ENCODE measurements around the gene TRAF6. TPM values are rescaled to one million over a fixed set of nuclear protein-coding genes. Genes with fewer than 3 reads are reported as not detected.

The TRAF6 gene
- polyA plus RNA-seq, 1 of the 3 experiments (the other 2 are of a cell fraction): 4.3 TPM

GRCh38 chr11:36451681-36452080 is 58.4 kb downstream of the TRAF6 start:
- no peak overlapping the region for H3K27ac ChIP-seq (ENCODE audit: low read depth in 2 of 2, low read length in 1 of 2)
- H3K4me1 ChIP-seq (ENCODE audit: control insufficient read depth in 1 of 2, insufficient read depth in 2 of 2, low read depth in 1 of 2, low read length in 1 of 2): peaks cover 7 to 38% of the 10 kb centered on the region in 2 experiments
- H3K4me2 ChIP-seq: no peak overlapping the region
- no peaks in the 10 kb centered on the region for H3K36me3 ChIP-seq (replicated peaks in 1 of 2; ENCODE audit: control insufficient read depth in 1 of 2, insufficient read depth in 2 of 2, low read length in 1 of 2)
- no peak overlapping the region for H3K4me3 ChIP-seq (ENCODE audit: low read depth in 2 of 2, low read length in 1 of 2)
- H2AFZ ChIP-seq (ENCODE audit: low read depth): no peak overlapping the region
- TF ChIP-seq JUND (IDR thresholded peaks at IDR 0.05) (no peak), SIN3A (IDR thresholded peaks at IDR 0.05; ENCODE audit: borderline replicate concordance, low read depth, low read length) (no peak), TEAD4 (IDR thresholded peaks at IDR 0.05; ENCODE audit: borderline replicate concordance, insufficient read depth) (no peak), GATA2 (CRISPR knock-in tag; IDR thresholded peaks at IDR 0.05) (no peak), FOXJ3 (CRISPR knock-in tag; IDR thresholded peaks at IDR 0.05) (no peak), NRF1 (IDR thresholded peaks at IDR 0.05; ENCODE audit: low read depth, low read length) (no peak), TCF12 (IDR thresholded peaks at IDR 0.05) (no peak), RCOR1 (IDR thresholded peaks at IDR 0.05; ENCODE audit: low read length) (no peak), NFIC (IDR thresholded peaks at IDR 0.05; ENCODE audit: borderline replicate concordance) (no peak), MXI1 (IDR thresholded peaks at IDR 0.05; ENCODE audit: low read depth, low read length) (no peak), CTCF (IDR thresholded peaks at IDR 0.05) (no peak), RFX5 (IDR thresholded peaks at IDR 0.05; ENCODE audit: low read length) (no peak), RXRA (IDR thresholded peaks at IDR 0.05; ENCODE audit: borderline replicate concordance, low read depth) (no peak), POLR2AphosphoS5 (IDR thresholded peaks at IDR 0.05; ENCODE audit: low read depth, low read length) (no peak), GABPA (IDR thresholded peaks at IDR 0.05; ENCODE audit: low read depth) (no peak), FOSL2 (IDR thresholded peaks at IDR 0.05; ENCODE audit: borderline replicate concordance, low read depth) (no peak), TAF1 (IDR thresholded peaks at IDR 0.05; ENCODE audit: borderline replicate concordance, low read depth, low read length) (no peak)
- TF ChIP-seq, protein P1, sequence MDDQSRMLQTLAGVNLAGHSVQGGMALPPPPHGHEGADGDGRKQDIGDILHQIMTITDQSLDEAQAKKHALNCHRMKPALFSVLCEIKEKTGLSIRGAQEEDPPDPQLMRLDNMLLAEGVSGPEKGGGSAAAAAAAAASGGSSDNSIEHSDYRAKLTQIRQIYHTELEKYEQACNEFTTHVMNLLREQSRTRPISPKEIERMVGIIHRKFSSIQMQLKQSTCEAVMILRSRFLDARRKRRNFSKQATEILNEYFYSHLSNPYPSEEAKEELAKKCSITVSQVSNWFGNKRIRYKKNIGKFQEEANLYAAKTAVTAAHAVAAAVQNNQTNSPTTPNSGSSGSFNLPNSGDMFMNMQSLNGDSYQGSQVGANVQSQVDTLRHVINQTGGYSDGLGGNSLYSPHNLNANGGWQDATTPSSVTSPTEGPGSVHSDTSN (IDR thresholded peaks at IDR 0.05): no peak
- TF ChIP-seq, protein P2, sequence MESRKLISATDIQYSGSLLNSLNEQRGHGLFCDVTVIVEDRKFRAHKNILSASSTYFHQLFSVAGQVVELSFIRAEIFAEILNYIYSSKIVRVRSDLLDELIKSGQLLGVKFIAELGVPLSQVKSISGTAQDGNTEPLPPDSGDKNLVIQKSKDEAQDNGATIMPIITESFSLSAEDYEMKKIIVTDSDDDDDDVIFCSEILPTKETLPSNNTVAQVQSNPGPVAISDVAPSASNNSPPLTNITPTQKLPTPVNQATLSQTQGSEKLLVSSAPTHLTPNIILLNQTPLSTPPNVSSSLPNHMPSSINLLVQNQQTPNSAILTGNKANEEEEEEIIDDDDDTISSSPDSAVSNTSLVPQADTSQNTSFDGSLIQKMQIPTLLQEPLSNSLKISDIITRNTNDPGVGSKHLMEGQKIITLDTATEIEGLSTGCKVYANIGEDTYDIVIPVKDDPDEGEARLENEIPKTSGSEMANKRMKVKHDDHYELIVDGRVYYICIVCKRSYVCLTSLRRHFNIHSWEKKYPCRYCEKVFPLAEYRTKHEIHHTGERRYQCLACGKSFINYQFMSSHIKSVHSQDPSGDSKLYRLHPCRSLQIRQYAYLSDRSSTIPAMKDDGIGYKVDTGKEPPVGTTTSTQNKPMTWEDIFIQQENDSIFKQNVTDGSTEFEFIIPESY (IDR thresholded peaks at IDR 0.05; ENCODE audit: borderline replicate concordance, low read depth): no peak
- POLR2A ChIA-PET: no interaction called here
- no peak for DNase-seq
- no peak overlapping the region for H3K9ac ChIP-seq
- H4K20me1 ChIP-seq (ENCODE audit: insufficient read depth): no peaks in the 10 kb centered on the region
- no peaks in the 10 kb centered on the region for H3K79me2 ChIP-seq (ENCODE audit: insufficient read depth)
- CTCF ChIA-PET: interaction anchor here (1.4 kb wide), 1 partner anchor 27 kb away, joined by 4 read pairs; no protein-coding TSS in a partner anchor
- H3K9me2 ChIP-seq: no peaks in the 10 kb centered on the region
- H3K9me3 ChIP-seq: no peaks in the 10 kb centered on the region
- WGBS (ENCODE audit: low lambda C conversion rate): 33% methylated on average over 1 of the region's 1 CpG
- H3K27me3 ChIP-seq (ENCODE audit: insufficient read depth): no peaks in the 10 kb centered on the region
- H3F3A ChIP-seq (replicated peaks; ENCODE audit: insufficient read depth): peaks cover 4% of the 10 kb centered on the region

All from SK-N-SH (cell line).